ENCODE measurements around the gene DFFB. TPM values are rescaled to one million over a fixed set of nuclear protein-coding genes. Genes with fewer than 3 reads are reported as not detected.
A peak's percentile ranks its signal among the peaks of the same experiment; 100 is the strongest.

DFFB gene
- total and polyA plus RNA-seq, 4 experiments from 2014 or later = 8.2 to 26.1 (median 18.1) TPM

DNA sequence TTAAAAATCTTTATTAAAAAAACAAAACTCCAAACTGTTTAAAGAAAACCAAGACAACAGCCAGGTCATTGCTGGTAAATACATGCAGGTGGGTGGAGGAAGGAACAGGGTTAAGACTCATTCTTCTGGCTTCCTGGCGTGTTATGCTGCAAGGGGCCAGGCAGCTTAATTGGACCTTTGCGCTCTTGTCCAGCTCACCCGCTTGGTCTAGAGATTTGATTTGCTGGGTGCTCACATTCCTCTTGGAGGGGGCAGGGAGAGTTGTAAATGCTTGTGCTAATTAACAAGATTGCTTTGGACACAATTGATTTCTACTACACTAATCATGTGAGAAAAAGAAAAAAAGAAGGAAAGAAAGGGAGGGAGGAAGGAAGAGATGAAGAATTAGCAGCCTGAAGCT lies 10.7 kb upstream of the DFFB start:
- CTCF ChIA-PET (ENCODE audit: partially characterized antibody) = interaction anchor here (0.7 to 1.6 kb wide), 2 partner anchors 393 to 793 kb away, joined by 3 to 4 read pairs; no protein-coding TSS in a partner anchor
- intact Hi-C loops (cut with micrococcal nuclease) = no loop called here

GRCh38 chr1:3847081-3847480 lies 10.2 kb upstream of the DFFB start:
- ChIA-PET POLR2A (ENCODE audit: partially characterized antibody) (interaction anchor here (2.3 kb wide), 1 partner anchor 10 kb away, joined by 9 read pairs; the partner anchor contains the start of genes CEP104 and DFFB), CTCF (ENCODE audit: partially characterized antibody) (interaction anchor here (1.6 kb wide), 1 partner anchor 394 kb away, joined by 4 read pairs; no protein-coding TSS in a partner anchor)
- no peak for DNase-seq
- Histone ChIP-seq H3K4me1 (ENCODE audit: insufficient read depth, low read length) (no peaks in the 10 kb centered on the region), H3K27me3 (ENCODE audit: insufficient read depth, low read length) (no peaks in the 10 kb centered on the region), H3K27ac (ENCODE audit: low read depth, low read length) (no peak overlapping the region), H3K4me3 (ENCODE audit: low read length in 2 of 2) (no peak overlapping the region), H3K9me3 (ENCODE audit: control insufficient read depth in 1 of 2, low read length in 2 of 2) (no peaks in the 10 kb centered on the region), H3K36me3 (ENCODE audit: insufficient read depth, low read length) (peaks cover 20% of the 10 kb centered on the region)
- H3K9me3 Mint-ChIP-seq = no peaks in the 10 kb centered on the region
- H3K4me1 Mint-ChIP-seq = no peaks in the 10 kb centered on the region
- H3K27me3 Mint-ChIP-seq = no peaks in the 10 kb centered on the region
- no peak overlapping the region for H3K27ac Mint-ChIP-seq
- H3K4me3 Mint-ChIP-seq = no peak overlapping the region
- intact Hi-C loops (cut with micrococcal nuclease) = no loop called here
- H3K36me3 Mint-ChIP-seq = peaks cover 37 to 66% of the 10 kb centered on the region in 2 donors

More for the DNA sequence above, 10.7 kb upstream of the DFFB start:
- Histone ChIP-seq H3K27me3 (ENCODE audit: insufficient read depth, low read length) (no peaks in the 10 kb centered on the region), H3K4me3 (ENCODE audit: low read length in 2 of 2) (no peak overlapping the region), H3K9me3 (ENCODE audit: control insufficient read depth in 1 of 2, low read length in 2 of 2) (no peaks in the 10 kb centered on the region), H3K27ac (ENCODE audit: low read depth, low read length) (no peak overlapping the region), H3K4me1 (ENCODE audit: insufficient read depth, low read length) (no peaks in the 10 kb centered on the region), H3K36me3 (ENCODE audit: insufficient read depth, low read length) (peaks cover 23% of the 10 kb centered on the region)
- no peaks in the 10 kb centered on the region for H3K27me3 Mint-ChIP-seq
- H3K9me3 Mint-ChIP-seq = no peaks in the 10 kb centered on the region
- H3K27ac Mint-ChIP-seq = peak overlapping the region in 2 of 7 donors; percentile 4 to 18
- peaks cover 34 to 65% of the 10 kb centered on the region in 2 donors for H3K36me3 Mint-ChIP-seq
- POLR2A ChIA-PET (ENCODE audit: partially characterized antibody) = no interaction called here
- H3K4me3 Mint-ChIP-seq = no peak overlapping the region
- no peak for DNase-seq
- H3K4me1 Mint-ChIP-seq = no peaks in the 10 kb centered on the region

- POLR2A ChIA-PET (ENCODE audit: partially characterized antibody) = no interaction called here
- Mint-ChIP-seq H3K9me3 (no peaks in the 10 kb centered on the region), H3K4me1 (peaks cover 8 to 26% (median 11%) of the 10 kb centered on the region in 4 donors), H3K27me3 (no peaks in the 10 kb centered on the region), H3K4me3 (no peak overlapping the region), H3K36me3 (peaks cover 25 to 52% of the 10 kb centered on the region in 2 donors), H3K27ac (no peak overlapping the region)
- Histone ChIP-seq H3K27me3 (ENCODE audit: insufficient read depth, low read length) (no peaks in the 10 kb centered on the region), H3K4me3 (ENCODE audit: low read length in 2 of 2) (no peak overlapping the region), H3K9me3 (ENCODE audit: control insufficient read depth in 1 of 2, low read length in 2 of 2) (no peaks in the 10 kb centered on the region), H3K4me1 (ENCODE audit: insufficient read depth, low read length) (peaks cover 7% of the 10 kb centered on the region), H3K27ac (ENCODE audit: low read depth, low read length) (no peak overlapping the region), H3K36me3 (ENCODE audit: insufficient read depth, low read length) (peaks cover 20% of the 10 kb centered on the region)
- intact Hi-C loops (cut with micrococcal nuclease) = no loop called here
- DNase-seq = no peak
- CTCF ChIA-PET (ENCODE audit: partially characterized antibody) = no interaction called here
Measured at GRCh38 chr1:3850857-3851256, 6.4 kb upstream of the DFFB start.

DNA sequence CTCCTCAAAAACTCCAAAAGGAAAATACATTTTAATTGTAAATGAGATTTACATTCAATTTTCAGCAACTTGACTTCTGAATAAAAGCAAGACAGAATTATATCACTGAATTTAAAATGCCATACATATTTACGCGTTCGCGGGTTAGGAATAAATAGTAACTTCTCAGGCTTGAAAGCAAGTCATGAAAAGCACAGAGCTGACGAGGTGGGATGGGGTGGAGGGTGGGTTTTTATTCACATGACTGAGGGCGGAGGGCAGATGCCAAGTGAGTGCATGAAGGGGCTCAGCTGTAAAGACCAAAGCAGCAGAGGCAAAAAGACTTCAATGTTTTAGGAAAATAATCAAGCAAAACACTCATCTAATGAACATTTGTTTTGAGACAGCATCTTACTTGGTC lies 6.0 kb upstream of the DFFB start:
- peaks cover 12% of the 10 kb centered on the region for H3K4me1 ChIP-seq (ENCODE audit: insufficient read depth, low read length)
- no peaks in the 10 kb centered on the region for H3K9me3 ChIP-seq (ENCODE audit: control insufficient read depth in 1 of 2, low read length in 2 of 2)
- DNase-seq = no peak
- Mint-ChIP-seq H3K9me3 (no peaks in the 10 kb centered on the region), H3K4me1 (peaks cover 11 to 30% (median 12%) of the 10 kb centered on the region in 4 donors), H3K36me3 (peaks cover 25 to 52% of the 10 kb centered on the region in 2 donors), H3K27ac (no peak overlapping the region), H3K4me3 (no peak overlapping the region), H3K27me3 (no peaks in the 10 kb centered on the region)
- intact Hi-C loops (cut with micrococcal nuclease) = no loop called here
- H3K27ac ChIP-seq (ENCODE audit: low read depth, low read length) = no peak overlapping the region
- H3K4me3 ChIP-seq (ENCODE audit: low read length in 2 of 2) = no peak overlapping the region
- ChIA-PET CTCF (ENCODE audit: partially characterized antibody) (no interaction called here), POLR2A (ENCODE audit: partially characterized antibody) (no interaction called here)
- H3K36me3 ChIP-seq (ENCODE audit: insufficient read depth, low read length) = peaks cover 17% of the 10 kb centered on the region
- H3K27me3 ChIP-seq (ENCODE audit: insufficient read depth, low read length) = no peaks in the 10 kb centered on the region

GRCh38 chr1:3852091-3852490 lies 5.2 kb upstream of the DFFB start:
- H3K4me1 ChIP-seq (ENCODE audit: insufficient read depth, low read length) = peaks cover 14% of the 10 kb centered on the region
- H3K4me3 Mint-ChIP-seq = no peak overlapping the region
- H3K9me3 ChIP-seq (ENCODE audit: control insufficient read depth in 1 of 2, low read length in 2 of 2) = no peaks in the 10 kb centered on the region
- POLR2A ChIA-PET (ENCODE audit: partially characterized antibody) = no interaction called here
- no peak overlapping the region for H3K27ac ChIP-seq (ENCODE audit: low read depth, low read length)
- intact Hi-C loops (cut with micrococcal nuclease) = no loop called here
- peaks cover 17% of the 10 kb centered on the region for H3K36me3 ChIP-seq (ENCODE audit: insufficient read depth, low read length)
- no peaks in the 10 kb centered on the region for H3K27me3 Mint-ChIP-seq
- H3K4me3 ChIP-seq (ENCODE audit: low read length in 2 of 2) = no peak overlapping the region
- DNase-seq = no peak
- H3K36me3 Mint-ChIP-seq = peaks cover 21 to 48% of the 10 kb centered on the region in 2 donors
- CTCF ChIA-PET (ENCODE audit: partially characterized antibody) = no interaction called here
- H3K4me1 Mint-ChIP-seq = peaks cover 11 to 32% (median 14%) of the 10 kb centered on the region in 4 donors
- H3K9me3 Mint-ChIP-seq = no peaks in the 10 kb centered on the region
- H3K27me3 ChIP-seq (ENCODE audit: insufficient read depth, low read length) = no peaks in the 10 kb centered on the region
- H3K27ac Mint-ChIP-seq = no peak overlapping the region

DNA sequence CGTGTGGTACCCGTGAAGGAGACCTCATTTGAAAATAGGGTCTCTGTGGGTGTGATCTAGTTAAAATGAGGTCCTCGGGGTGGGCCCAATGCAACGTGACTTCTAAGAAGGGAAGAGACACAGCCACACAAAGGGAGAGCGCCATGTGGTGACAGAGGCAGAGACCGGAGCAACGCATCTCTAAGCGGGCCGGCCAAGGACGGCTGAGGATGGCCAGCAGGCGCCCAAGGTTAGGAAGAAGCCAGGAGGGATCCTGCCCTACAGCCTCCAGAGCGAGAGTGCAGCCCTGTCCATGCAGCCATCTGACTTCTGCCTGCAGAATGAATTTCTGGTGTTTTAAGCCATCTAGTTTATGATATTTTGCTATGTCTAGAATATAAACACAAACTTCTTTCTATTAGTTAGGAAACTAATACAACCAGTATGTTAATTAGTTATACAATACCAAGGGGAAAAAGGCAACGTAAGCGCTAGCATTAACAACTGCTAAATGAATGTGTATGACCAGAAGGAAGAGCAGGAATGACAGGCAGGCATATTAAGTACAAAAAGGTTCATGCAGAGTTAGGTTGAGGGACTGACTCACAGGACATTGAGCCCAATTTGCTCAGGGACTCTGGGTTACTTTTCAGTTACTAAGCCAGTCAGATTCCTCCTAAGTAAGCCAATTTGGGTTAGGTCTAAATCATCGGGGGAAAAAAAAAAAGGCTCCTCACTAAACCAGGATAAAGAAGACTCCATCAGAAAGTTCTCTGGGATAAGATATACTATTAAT lies 4.4 kb upstream of the DFFB start:
- CTCF ChIA-PET (ENCODE audit: partially characterized antibody) = no interaction called here
- Histone ChIP-seq H3K36me3 (ENCODE audit: insufficient read depth, low read length) (peaks cover 17% of the 10 kb centered on the region), H3K4me1 (ENCODE audit: insufficient read depth, low read length) (peaks cover 20% of the 10 kb centered on the region), H3K4me3 (ENCODE audit: low read length in 2 of 2) (no peak overlapping the region), H3K9me3 (ENCODE audit: control insufficient read depth in 1 of 2, low read length in 2 of 2) (no peaks in the 10 kb centered on the region), H3K27ac (ENCODE audit: low read depth, low read length) (no peak overlapping the region), H3K27me3 (ENCODE audit: insufficient read depth, low read length) (no peaks in the 10 kb centered on the region)
- intact Hi-C loops (cut with micrococcal nuclease) = no loop called here
- Mint-ChIP-seq H3K36me3 (peaks cover 20 to 44% of the 10 kb centered on the region in 2 donors), H3K27ac (peak overlapping the region in 2 of 7 donors; percentile 23 to 47), H3K9me3 (no peaks in the 10 kb centered on the region), H3K4me1 (peaks cover 13 to 37% (median 17%) of the 10 kb centered on the region in 4 donors), H3K4me3 (no peak overlapping the region), H3K27me3 (no peaks in the 10 kb centered on the region)
- POLR2A ChIA-PET (ENCODE audit: partially characterized antibody) = no interaction called here
- DNase-seq = no peak

GRCh38 chr1:3857791-3858129 lies 484 bp downstream of the DFFB start:
- no peaks in the 10 kb centered on the region for H3K27me3 Mint-ChIP-seq
- CTCF ChIA-PET (ENCODE audit: partially characterized antibody) = interaction anchor here (1.2 to 2.0 kb wide), 8 partner anchors 9 to 49 kb away, joined by 3 to 7 read pairs (median 4); no protein-coding TSS in a partner anchor

More at GRCh38 chr1:3857791-3858129, 484 bp downstream of the DFFB start:
- no peaks in the 10 kb centered on the region for H3K9me3 Mint-ChIP-seq
- POLR2A ChIA-PET (ENCODE audit: partially characterized antibody) = interaction anchor here (2.4 to 4.8 kb wide), 3 partner anchors 10 to 61 kb away, joined by 9 to 73 read pairs (median 18); partner anchors contain the start of genes C1orf174 and LRRC47
- peaks cover 3 to 22% of the 10 kb centered on the region in 2 donors for H3K36me3 Mint-ChIP-seq
- DNase-seq = no peak
- H3K4me1 ChIP-seq (ENCODE audit: insufficient read depth, low read length) = peaks cover 35% of the 10 kb centered on the region
- peaks cover 18 to 53% (median 35%) of the 10 kb centered on the region in 4 donors for H3K4me1 Mint-ChIP-seq
- intact Hi-C loops (cut with micrococcal nuclease) = loop anchor here (1.0 to 2.0 kb wide), 3 partner anchors 43 to 233 kb away; partner anchors contain the start of genes C1orf174, LRRC47 and TPRG1L
- H3K4me3 ChIP-seq (ENCODE audit: low read length in 2 of 2) = peak overlapping the region; percentile 88 to 96
- peak overlapping the region; percentile 71 for H3K27ac ChIP-seq (ENCODE audit: low read depth, low read length)
- H3K9me3 ChIP-seq (ENCODE audit: control insufficient read depth in 1 of 2, low read length in 2 of 2) = no peaks in the 10 kb centered on the region
- H3K27me3 ChIP-seq (ENCODE audit: insufficient read depth, low read length) = no peaks in the 10 kb centered on the region
- no peaks in the 10 kb centered on the region for H3K36me3 ChIP-seq (ENCODE audit: insufficient read depth, low read length)
- peak overlapping the region in 1 of 7 donors; percentile 42 for H3K27ac Mint-ChIP-seq
- H3K4me3 Mint-ChIP-seq = peak overlapping the region; percentile 95 to 99 (median 98)

Data from CD4-positive, alpha-beta memory T cell (primary cell).